PFSK-1 (cell line): ENCODE measurements around the gene AGFG2.

ENCODE experiments used
- FOXP2 ChIP-seq: optimal IDR thresholded peaks from 2 replicates; pipeline ENCODE3; 2011; ENCODE audit warnings: borderline replicate concordance, control low read depth, inconsistent platforms; ENCODE audit not compliant: insufficient read depth; ENCODE audit errors: extremely low read length, extremely low read depth
- POLR2AphosphoS5 ChIP-seq: IDR thresholded peaks from 2 replicates; pipeline ENCODE4 v1.6.1; 2012; ENCODE audit warnings: low read depth, mild to moderate bottlenecking, control low read depth, low read length, moderate library complexity
- REST ChIP-seq, 2 experiments: IDR thresholded peaks; 2 replicates each; pipeline versions ENCODE4 v1.6.1 to v1.8.0; 2011 to 2012; ENCODE audit warnings: low read depth in 2 of 2, low read length in 2 of 2, control low read depth in 1 of 2, inconsistent platforms in 1 of 2, mild to moderate bottlenecking in 1 of 2, moderate library complexity in 1 of 2; ENCODE audit not compliant: insufficient read depth in 1 of 2
- SIN3A ChIP-seq: IDR thresholded peaks from 2 replicates; pipeline ENCODE4 v1.6.1; 2012; ENCODE audit warnings: mild to moderate bottlenecking, low read length, moderate library complexity, borderline replicate concordance; ENCODE audit not compliant: insufficient read depth
- TAF1 ChIP-seq: IDR thresholded peaks from 2 replicates; pipeline ENCODE4 v1.6.1; 2012; ENCODE audit warnings: low read length, control low read depth, borderline replicate concordance; ENCODE audit not compliant: insufficient read depth

The AGFG2 gene

DNA sequence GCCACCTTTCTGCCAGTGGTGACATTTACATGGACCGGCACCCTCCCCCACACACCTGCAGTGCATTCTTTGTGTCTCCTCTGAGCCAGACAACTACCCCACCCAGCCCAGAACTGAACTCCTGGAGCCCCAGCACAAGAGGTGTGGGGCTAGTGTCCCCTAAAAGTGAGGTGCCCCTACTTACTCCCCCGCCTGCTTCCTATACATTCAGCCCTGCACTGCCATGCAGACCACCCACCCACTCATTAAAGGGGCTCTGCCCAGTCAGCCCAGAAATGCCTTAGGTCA, 32.8 kb downstream of the AGFG2 start:
- TF ChIP-seq POLR2AphosphoS5, result no peak

- TF ChIP-seq FOXP2 (no peak), REST (IDR thresholded peaks at IDR 0.05; ENCODE audit: insufficient read depth in 1 of 2, low read depth in 2 of 2, low read length in 2 of 2) (no peak), TAF1 (no peak), POLR2AphosphoS5 (no peak), SIN3A (no peak)
Measured at GRCh38 chr7:100572281-100572948, 33.4 kb downstream of the AGFG2 start.

DNA sequence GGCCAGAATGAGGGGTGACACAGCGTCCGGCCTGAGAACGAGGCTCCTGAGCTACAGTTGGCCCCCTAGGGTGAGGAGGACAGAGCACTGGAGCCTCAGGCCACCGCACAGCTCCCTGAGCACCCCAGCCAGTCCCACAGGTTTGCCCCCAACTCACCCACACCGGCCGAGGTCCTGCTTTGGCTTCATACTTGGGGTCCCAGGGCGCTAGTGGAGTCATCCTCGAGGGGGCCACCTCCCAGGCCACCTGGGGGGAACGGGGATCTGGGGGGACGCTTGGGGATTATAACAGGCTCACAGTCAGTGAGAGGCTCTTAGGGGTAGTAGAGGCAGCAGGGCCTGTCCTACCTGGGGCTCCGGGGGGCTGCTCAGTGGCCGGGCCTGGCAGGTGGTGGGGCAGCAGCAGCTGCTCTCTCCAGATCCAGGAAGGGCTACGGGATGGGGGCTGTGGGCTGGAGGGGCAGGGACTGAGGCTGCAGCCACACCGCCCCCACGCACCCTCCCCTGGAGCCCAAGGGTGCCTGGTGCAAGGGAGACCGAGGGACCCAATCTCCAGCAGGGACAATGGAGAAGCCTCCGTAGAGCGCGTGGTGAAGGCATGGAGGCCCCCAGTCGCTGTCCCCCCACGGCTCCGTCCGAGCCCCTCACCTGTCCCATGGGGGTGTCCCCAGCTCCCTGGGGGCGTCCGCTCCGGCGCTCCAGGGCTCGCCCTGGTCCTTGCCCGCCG, 34.1 kb downstream of the AGFG2 start:
- TF ChIP-seq SIN3A (no peak), FOXP2 (no peak)

- TF ChIP-seq TAF1 (no peak), FOXP2 (no peak), SIN3A (no peak), POLR2AphosphoS5 (no peak; the same call in 1 of the 2 replicates), REST (IDR thresholded peaks at IDR 0.05; ENCODE audit: insufficient read depth in 1 of 2, low read depth in 2 of 2, low read length in 2 of 2) (no peak)
Measured at GRCh38 chr7:100573691-100574361, 34.8 kb downstream of the AGFG2 start, which contains the start of gene SAP25. TSS of gene SAP25 (minus strand) at chr7:100573900. CDS start at chr7:100573742, 158 bp downstream.

DNA sequence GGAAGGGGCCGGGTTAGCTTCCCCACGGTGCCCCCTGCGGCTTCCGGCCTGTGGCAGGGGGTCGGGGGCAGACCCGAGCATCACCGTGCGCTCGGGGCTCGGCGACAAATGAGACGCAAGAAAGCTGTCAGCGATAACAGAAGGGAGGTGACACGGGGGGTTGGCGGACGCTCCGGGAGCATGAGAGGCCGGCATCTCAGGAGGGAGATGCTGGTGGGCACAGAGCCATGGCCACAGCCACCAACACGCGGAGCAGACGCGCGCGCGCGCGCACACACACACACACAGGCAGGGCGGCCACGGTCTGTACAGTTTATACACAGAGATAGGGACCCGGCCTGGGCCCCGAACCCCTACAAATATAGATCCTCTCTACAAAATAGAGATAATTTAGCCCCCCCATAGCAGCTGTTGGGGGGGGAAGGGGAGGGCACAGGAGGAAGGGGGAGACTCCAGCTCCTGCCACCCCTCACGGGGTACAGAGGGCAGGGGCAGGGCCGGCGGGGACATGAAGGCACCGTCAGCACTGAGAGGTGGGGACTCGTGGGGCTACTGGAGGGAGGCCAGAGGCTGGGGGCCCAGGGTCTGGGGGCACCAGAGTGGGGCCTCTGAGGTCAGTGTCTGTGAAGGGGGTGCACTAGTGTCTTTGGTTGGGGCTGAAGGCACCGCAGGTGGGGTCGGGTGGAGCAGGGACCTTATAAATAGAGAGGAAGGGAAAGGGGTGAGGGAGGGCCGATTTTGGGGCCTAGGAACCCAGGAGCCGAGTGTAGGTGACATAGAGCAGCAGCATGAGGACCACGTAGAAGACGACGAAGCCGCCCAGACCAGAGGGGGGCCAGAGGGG, 35.6 kb downstream of the AGFG2 start:
- no peak for TF ChIP-seq SIN3A
- no peak for TF ChIP-seq POLR2AphosphoS5
- no peak for TF ChIP-seq REST (IDR thresholded peaks at IDR 0.05; ENCODE audit: insufficient read depth in 1 of 2, low read depth in 2 of 2, low read length in 2 of 2)

GRCh38 chr7:100575206-100575631, 36.2 kb downstream of the AGFG2 start:
- TF ChIP-seq SIN3A, result no peak
- TF ChIP-seq TAF1, result no peak
- TF ChIP-seq REST (IDR thresholded peaks at IDR 0.05; ENCODE audit: insufficient read depth in 1 of 2, low read depth in 2 of 2, low read length in 2 of 2), result no peak
- no peak for TF ChIP-seq POLR2AphosphoS5
- no peak for TF ChIP-seq FOXP2
